Fibroblast of lung (primary cell): Measurements from ENCODE around the gene SARM1. TPM values are rescaled to one million over a fixed set of nuclear protein-coding genes. Genes with fewer than 3 reads are reported as not detected.

Source experiments
- DNase-seq, 2 donors: peaks; one replicate each; pipeline versions ENCODE4 v3.0.0 to v3.0.0-alpha.2; 2010; ENCODE audit warnings: low read depth in 2 of 2
- H2AFZ ChIP-seq: 2 replicates; pipeline ENCODE4 v1.5.1; 2012; ENCODE audit warnings: low read length, control low read depth, inconsistent platforms
- H3K27ac ChIP-seq: 2 replicates; pipeline ENCODE4 v1.5.1; 2011; ENCODE audit warnings: low read length, control low read depth; ENCODE audit not compliant: insufficient read depth
- H3K27me3 ChIP-seq: 2 replicates; pipeline ENCODE4 v1.5.1; 2011; ENCODE audit warnings: mild to moderate bottlenecking, low read length; ENCODE audit not compliant: control insufficient read depth, insufficient read depth
- H3K36me3 ChIP-seq: 2 replicates; pipeline ENCODE4 v1.5.1; 2011; ENCODE audit warnings: low read length; ENCODE audit not compliant: control insufficient read depth, insufficient read depth
- H3K4me1 ChIP-seq: 2 replicates; pipeline ENCODE4 v1.5.1; 2011; ENCODE audit warnings: low read length; ENCODE audit not compliant: control insufficient read depth, insufficient read depth; ENCODE audit errors: extremely low read depth
- H3K4me2 ChIP-seq: 2 replicates; pipeline ENCODE4 v1.5.1; 2011; ENCODE audit warnings: low read length, control low read depth; ENCODE audit not compliant: insufficient read depth; ENCODE audit errors: extremely low read depth
- H3K4me3 ChIP-seq, 4 experiments: fragments of 200-600 bp in 1 of 4; sonication (generic) in 1 of 4; replicated peaks in 1 of 4; 2 replicates each; pipeline ENCODE4 v1.5.1; 2011 to 2016; ENCODE audit warnings: low read length in 4 of 4, low read depth in 3 of 4, mild to moderate bottlenecking in 3 of 4, control low read depth in 2 of 4, inconsistent platforms in 1 of 4, mixed read lengths in 1 of 4; ENCODE audit not compliant: insufficient read depth in 1 of 4; ENCODE audit errors: control extremely low read depth in 1 of 4
- H3K79me2 ChIP-seq: 2 replicates; pipeline ENCODE4 v1.5.1; 2012; ENCODE audit warnings: mild to moderate bottlenecking, low read length, inconsistent platforms; ENCODE audit not compliant: control insufficient read depth, insufficient read depth
- H3K9ac ChIP-seq: 2 replicates; pipeline ENCODE4 v1.5.1; 2011; ENCODE audit warnings: mild to moderate bottlenecking, low read length, control low read depth; ENCODE audit not compliant: insufficient read depth
- H3K9me3 ChIP-seq: 2 replicates; pipeline ENCODE4 v1.5.1; 2012; ENCODE audit warnings: low read depth, low read length; ENCODE audit not compliant: control insufficient read depth, insufficient read depth
- H4K20me1 ChIP-seq: 2 replicates; pipeline ENCODE4 v1.5.1; 2011; ENCODE audit warnings: low read length; ENCODE audit not compliant: control insufficient read depth, insufficient read depth; ENCODE audit errors: extremely low read depth
- CTCF ChIP-seq, 2 donors: IDR thresholded peaks in 1 of 2; conservative IDR thresholded peaks in 1 of 2; 1 replicate in 1 of 2; 2 replicates in 1 of 2; pipeline ENCODE4 v1.5.1; 2011 to 2012; ENCODE audit warnings: low read length in 2 of 2, control low read depth in 1 of 2, inconsistent platforms in 1 of 2, low read depth in 1 of 2, mild to moderate bottlenecking in 1 of 2
- EZH2 ChIP-seq: IDR thresholded peaks from 2 replicates; pipeline ENCODE4 v1.5.1; 2012; ENCODE audit warnings: low read length, control low read depth, mild to moderate bottlenecking; ENCODE audit errors: missing control alignments
- polyA plus RNA-seq, 2 donors: library from polyadenylated mRNA; depleted of rRNA in 1 of 2; stranded (reverse) in 1 of 2; unstranded in 1 of 2; fragments of >200 nt; gene quantifications; 2 replicates each; pipeline ENCODE4 v1.2.1, GENCODE V29; 2011 to 2012; ENCODE audit warnings: missing spikeins in 1 of 2
- total RNA-seq: library from RNA; depleted of rRNA; stranded (reverse); fragments of >200 nt; gene quantifications from 2 replicates; pipeline ENCODE4 v1.2.1, GENCODE V29; 2014

The SARM1 gene
- total and polyA plus RNA-seq, 2 donors (not counting 1 experiment from before 2014, with no cell fraction given): 3.1 to 10.8 TPM

- Histone ChIP-seq H4K20me1 (no peaks in the 10 kb centered on the region), H3K27ac (no peak overlapping the region), H3K27me3 (no peaks in the 10 kb centered on the region), H3K36me3 (peaks cover 44% of the 10 kb centered on the region), H3K4me3 (no peak overlapping the region), H3K9ac (no peak overlapping the region), H2AFZ (no peak overlapping the region), H3K79me2 (peaks cover 3% of the 10 kb centered on the region), H3K4me1 (peaks cover 17% of the 10 kb centered on the region), H3K9me3 (no peaks in the 10 kb centered on the region), H3K4me2 (no peak overlapping the region)
- DNase-seq: no peak
- TF ChIP-seq CTCF (conservative IDR thresholded peaks at IDR 0.05 in 1 of 2, IDR thresholded peaks at IDR 0.05 in 1 of 2; ENCODE audit: low read depth in 1 of 2, low read length in 2 of 2) (no peak), EZH2 (no peak)
These were observed 27.0 kb upstream of the SARM1 start for GRCh38 chr17:28344435-28344901.

GRCh38 chr17:28345419-28346198 is 25.9 kb upstream of the SARM1 start:
- Histone ChIP-seq H3K79me2 (no peaks in the 10 kb centered on the region), H2AFZ (no peak overlapping the region), H3K9ac (no peak overlapping the region), H3K36me3 (peaks cover 43% of the 10 kb centered on the region), H3K4me3 (no peak overlapping the region), H3K27ac (peak overlapping the region; percentile 47), H3K4me2 (no peak overlapping the region), H3K4me1 (peaks cover 17% of the 10 kb centered on the region), H4K20me1 (no peaks in the 10 kb centered on the region), H3K27me3 (no peaks in the 10 kb centered on the region), H3K9me3 (no peaks in the 10 kb centered on the region)
- no peak for TF ChIP-seq CTCF (conservative IDR thresholded peaks at IDR 0.05 in 1 of 2, IDR thresholded peaks at IDR 0.05 in 1 of 2; ENCODE audit: low read depth in 1 of 2, low read length in 2 of 2)
- TF ChIP-seq EZH2: no peak
- peak in 1 of 2 donors; percentile 64 for DNase-seq

GRCh38 chr17:28346199-28346580 is 25.3 kb upstream of the SARM1 start:
- no peaks in the 10 kb centered on the region for H4K20me1 ChIP-seq
- no peaks in the 10 kb centered on the region for H3K9me3 ChIP-seq
- DNase-seq: peak in 1 of 2 donors; percentile 72
- H3K4me2 ChIP-seq: no peak overlapping the region
- H3K4me1 ChIP-seq: peaks cover 17% of the 10 kb centered on the region
- peaks cover 45% of the 10 kb centered on the region for H3K36me3 ChIP-seq
- peak overlapping the region; percentile 47 for H3K27ac ChIP-seq
- H3K79me2 ChIP-seq: no peaks in the 10 kb centered on the region
- no peak for TF ChIP-seq EZH2
- H3K4me3 ChIP-seq: no peak overlapping the region
- H3K9ac ChIP-seq: no peak overlapping the region
- no peak overlapping the region for H2AFZ ChIP-seq
- no peaks in the 10 kb centered on the region for H3K27me3 ChIP-seq
